ENCODE results near the gene DOCK11. TPM values are rescaled to one million over a fixed set of nuclear protein-coding genes. Genes with fewer than 3 reads are reported as not detected.
A peak's percentile ranks its signal among the peaks of the same experiment; 100 is the strongest.

Gene DOCK11
- total RNA-seq, 4 donors from 2014 or later = 36.0 to 50.0 (median 41.1) TPM

GRCh38 chrX:118530219-118530911 is 34.8 kb downstream of the DOCK11 start:
- TF ChIP-seq CTCF (IDR thresholded peaks at IDR 0.05) (no peak), POLR2A (IDR thresholded peaks at IDR 0.05) (no peak)
- Histone ChIP-seq H3K27me3 (no peaks in the 10 kb centered on the region), H3K36me3 (no peaks in the 10 kb centered on the region), H3K4me1 (peaks cover 0 to 19% of the 10 kb centered on the region in 2 donors), H3K9me3 (no peaks in the 10 kb centered on the region), H3K4me3 (replicated peaks in 1 of 3) (no peak overlapping the region), H3K27ac (no peak overlapping the region)
- 67 to 77% methylated on average over 3 of the region's 3 CpGs for WGBS, 2 donors
- intact Hi-C loops (cut with DNase I) = no loop called here
- DNase-seq = no peak

- intact Hi-C loops (cut with DNase I) = no loop called here
- H3K36me3 ChIP-seq = no peaks in the 10 kb centered on the region
- H3K27me3 ChIP-seq = no peaks in the 10 kb centered on the region
- H3K9me3 ChIP-seq = no peaks in the 10 kb centered on the region
- H3K4me3 ChIP-seq (replicated peaks in 1 of 3) = no peak overlapping the region
- no peak for DNase-seq
- H3K27ac ChIP-seq = no peak overlapping the region
- WGBS, 2 donors = 75 to 84% methylated on average over 9 of the region's 9 CpGs
- H3K4me1 ChIP-seq = peaks cover 7 to 29% of the 10 kb centered on the region in 2 donors
- TF ChIP-seq POLR2A (IDR thresholded peaks at IDR 0.05) (no peak), CTCF (IDR thresholded peaks at IDR 0.05) (no peak)
Measured at GRCh38 chrX:118534716-118535493, 39.3 kb downstream of the DOCK11 start.

- peak overlapping the region; percentile 7 to 64 (median 33) for H3K27ac ChIP-seq
- H3K9me3 ChIP-seq = no peaks in the 10 kb centered on the region
- WGBS, 2 donors = 74 to 96% methylated on average over 2 of the region's 2 CpGs
Measured at GRCh38 chrX:118536204-118536603, 40.6 kb downstream of the DOCK11 start.

GRCh38 chrX:118536687-118537461 is 41.3 kb downstream of the DOCK11 start:
- Histone ChIP-seq H3K4me3 (replicated peaks in 1 of 3) (no peak overlapping the region), H3K4me1 (peaks cover 7 to 29% of the 10 kb centered on the region in 2 donors), H3K9me3 (no peaks in the 10 kb centered on the region), H3K27me3 (no peaks in the 10 kb centered on the region), H3K36me3 (no peaks in the 10 kb centered on the region), H3K27ac (peak overlapping the region; percentile 33 to 64 (median 48))
- 5% methylated on average over 6 of the region's 6 CpGs for WGBS, 2 donors
- DNase-seq = peak; percentile 46 to 51
- intact Hi-C loops (cut with DNase I) = no loop called here
- TF ChIP-seq CTCF (IDR thresholded peaks at IDR 0.05) = peak in 4 of 6 experiments; percentile 15 to 38 (median 32)
- no peak for TF ChIP-seq POLR2A (IDR thresholded peaks at IDR 0.05)

More at GRCh38 chrX:118536204-118536603, 40.6 kb downstream of the DOCK11 start:
- intact Hi-C loops (cut with DNase I) = no loop called here
- Histone ChIP-seq H3K4me3 (replicated peaks in 1 of 3) (no peak overlapping the region), H3K36me3 (no peaks in the 10 kb centered on the region), H3K4me1 (peaks cover 7 to 29% of the 10 kb centered on the region in 2 donors), H3K27me3 (no peaks in the 10 kb centered on the region)
- no peak for DNase-seq
- no peak for TF ChIP-seq POLR2A (IDR thresholded peaks at IDR 0.05)

- DNase-seq = no peak
- Histone ChIP-seq H3K36me3 (no peaks in the 10 kb centered on the region), H3K27ac (no peak overlapping the region), H3K4me3 (replicated peaks in 1 of 3) (no peak overlapping the region), H3K27me3 (no peaks in the 10 kb centered on the region), H3K4me1 (peaks cover 7 to 29% of the 10 kb centered on the region in 2 donors), H3K9me3 (no peaks in the 10 kb centered on the region)
- WGBS, 2 donors = 91% methylated on average over 5 of the region's 5 CpGs
- intact Hi-C loops (cut with DNase I) = no loop called here
- TF ChIP-seq CTCF (IDR thresholded peaks at IDR 0.05) = no peak
- TF ChIP-seq POLR2A (IDR thresholded peaks at IDR 0.05) = no peak
Measured at GRCh38 chrX:118538386-118538785, 42.8 kb downstream of the DOCK11 start.
